Spleen (tissue), 7 donors: ENCODE data around the gene CLDN18.

Experiments
- POLR2A ChIP-seq, 3 donors: fragments of 450-650 bp; IDR thresholded peaks; one replicate each; pipeline ENCODE4 v1.5.1; 2017; ENCODE audit warnings: antibody characterized with exemption in 3 of 3, mild to moderate bottlenecking in 1 of 3
- POLR2AphosphoS5 ChIP-seq, 3 donors: sonication (generic); formaldehyde crosslinking; IDR thresholded peaks; one replicate each; pipeline ENCODE4 v1.5.1; 2017; ENCODE audit warnings: antibody characterized with exemption in 3 of 3
- TF ChIP-seq, protein P1 (sequence below), 11 experiments: fragments of 200-600 bp in 7 of 11; fragments of 450-650 bp in 4 of 11; sonication (generic) in 4 of 11; IDR thresholded peaks in 8 of 11; conservative IDR thresholded peaks in 3 of 11; 1 replicate in 7 of 11; 2 replicates in 4 of 11; pipeline versions ENCODE4 v1.4.0 to v1.8.0; 2016 to 2021; ENCODE audit warnings: antibody characterized with exemption in 11 of 11, inconsistent platforms in 4 of 11, mild to moderate bottlenecking in 1 of 11
- donor health status: DM: no; HTN: no; CAD: no; lungs with moderate emphysema.
- donor health status: DM: no; HTN: no; CAD: no.
- donor health status: DM: no; HTN: no; CAD: no.

DNA sequence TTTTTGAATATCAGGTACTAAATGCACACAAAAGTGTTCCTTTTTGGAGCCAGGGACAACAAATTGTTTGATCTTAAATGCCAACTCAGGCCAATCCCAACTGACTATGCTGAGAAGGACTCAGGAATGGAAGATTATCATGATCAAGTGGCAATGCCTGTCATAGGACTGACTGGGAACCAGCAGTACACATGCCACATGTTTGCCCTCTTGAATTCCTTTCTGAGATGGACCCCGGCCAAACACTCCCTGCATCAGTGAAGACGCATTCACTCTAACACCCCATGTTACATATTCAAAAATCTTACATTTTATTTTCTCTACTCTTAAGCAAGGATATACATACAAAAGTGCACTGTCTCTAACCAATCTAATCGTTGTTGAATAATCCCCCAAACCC is 36.1 kb downstream of the CLDN18 start:
- TF ChIP-seq POLR2A (IDR thresholded peaks at IDR 0.05) = no peak
- TF ChIP-seq, protein P1, sequence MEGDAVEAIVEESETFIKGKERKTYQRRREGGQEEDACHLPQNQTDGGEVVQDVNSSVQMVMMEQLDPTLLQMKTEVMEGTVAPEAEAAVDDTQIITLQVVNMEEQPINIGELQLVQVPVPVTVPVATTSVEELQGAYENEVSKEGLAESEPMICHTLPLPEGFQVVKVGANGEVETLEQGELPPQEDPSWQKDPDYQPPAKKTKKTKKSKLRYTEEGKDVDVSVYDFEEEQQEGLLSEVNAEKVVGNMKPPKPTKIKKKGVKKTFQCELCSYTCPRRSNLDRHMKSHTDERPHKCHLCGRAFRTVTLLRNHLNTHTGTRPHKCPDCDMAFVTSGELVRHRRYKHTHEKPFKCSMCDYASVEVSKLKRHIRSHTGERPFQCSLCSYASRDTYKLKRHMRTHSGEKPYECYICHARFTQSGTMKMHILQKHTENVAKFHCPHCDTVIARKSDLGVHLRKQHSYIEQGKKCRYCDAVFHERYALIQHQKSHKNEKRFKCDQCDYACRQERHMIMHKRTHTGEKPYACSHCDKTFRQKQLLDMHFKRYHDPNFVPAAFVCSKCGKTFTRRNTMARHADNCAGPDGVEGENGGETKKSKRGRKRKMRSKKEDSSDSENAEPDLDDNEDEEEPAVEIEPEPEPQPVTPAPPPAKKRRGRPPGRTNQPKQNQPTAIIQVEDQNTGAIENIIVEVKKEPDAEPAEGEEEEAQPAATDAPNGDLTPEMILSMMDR (IDR thresholded peaks at IDR 0.05 in 8 of 11, conservative IDR thresholded peaks at IDR 0.05 in 3 of 11) = no peak
- TF ChIP-seq POLR2AphosphoS5 (IDR thresholded peaks at IDR 0.05) = no peak
